Measurements from ENCODE around the gene TTC39C.

DNA sequence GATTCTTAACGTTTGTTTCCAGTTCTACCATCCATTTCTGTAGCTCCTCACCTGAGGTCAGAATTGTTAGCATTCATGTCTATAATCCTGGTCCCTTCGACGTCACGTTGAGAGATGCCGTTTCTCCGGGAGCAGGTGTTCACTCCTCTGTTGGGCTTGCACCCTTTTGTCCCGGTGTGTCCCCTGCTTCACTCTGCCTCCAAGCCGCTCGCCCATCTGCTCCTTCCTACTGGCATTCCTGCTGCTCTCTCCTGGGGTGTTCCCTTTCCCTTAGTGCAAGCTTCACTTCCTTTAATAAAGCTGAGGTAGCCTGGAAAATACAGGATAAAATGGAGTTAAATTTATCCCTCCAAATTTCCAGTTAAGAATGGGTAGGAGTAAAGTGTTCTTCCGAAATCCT, 62.4 kb downstream of the TTC39C start:
- TF ChIP-seq POLR2AphosphoS5 (IDR thresholded peaks at IDR 0.05; ENCODE audit: low read depth, low read length): no peak
- no peak for TF ChIP-seq POLR2A (IDR thresholded peaks at IDR 0.05; ENCODE audit: low read depth, low read length)

All from GM12892 (cell line).